SK-N-SH treated with all-trans-retinoic acid at 6 μM for 48 hours (cell line): ENCODE data around the gene SSUH2.

Experiments used
- ARNTL ChIP-seq: fragments of 450-650 bp; formaldehyde crosslinking; IDR thresholded peaks from 2 replicates; pipeline ENCODE4 v1.5.0; 2020; ENCODE audit warnings: low read depth, mild to moderate bottlenecking, moderate library complexity, borderline replicate concordance
- BACH2 ChIP-seq: fragments of 250-450 bp; sonication (Bioruptor Pico); IDR thresholded peaks from 2 replicates; pipeline ENCODE4 v1.9.0; 2021; ENCODE audit warnings: mild to moderate bottlenecking, borderline replicate concordance
- CREB5 ChIP-seq: fragments of 250-450 bp; sonication (Bioruptor Pico); IDR thresholded peaks from 2 replicates; pipeline ENCODE4 v1.5.1; 2020; ENCODE audit warnings: low read depth, mild to moderate bottlenecking, moderate library complexity
- CSRNP3 ChIP-seq: fragments of 250-450 bp; sonication (Bioruptor Pico); IDR thresholded peaks from 2 replicates; pipeline ENCODE4 v1.5.1; 2021; ENCODE audit warnings: mild to moderate bottlenecking, moderate library complexity
- GLIS3 ChIP-seq: fragments of 250-450 bp; sonication (Bioruptor Pico); IDR thresholded peaks from 2 replicates; pipeline ENCODE4 v1.5.0; 2020; ENCODE audit warnings: mild to moderate bottlenecking, moderate library complexity
- ISL1 ChIP-seq: fragments of 250-450 bp; sonication (Bioruptor Pico); IDR thresholded peaks from 2 replicates; pipeline ENCODE4 v2.1.2; 2022; ENCODE audit warnings: mild to moderate bottlenecking, moderate library complexity
- OSR1 ChIP-seq: fragments of 250-450 bp; sonication (Bioruptor Pico); IDR thresholded peaks from 2 replicates; pipeline ENCODE4 v1.8.0; 2022; ENCODE audit warnings: moderate library complexity, mild to moderate bottlenecking, inconsistent platforms
- POU6F1 ChIP-seq: fragments of 250-450 bp; sonication (Bioruptor Pico); IDR thresholded peaks from 2 replicates; pipeline ENCODE4 v1.8.0; 2021; ENCODE audit warnings: low read depth, mild to moderate bottlenecking, moderate library complexity, borderline replicate concordance
- RARB ChIP-seq: fragments of 250-450 bp; sonication (Bioruptor Pico); IDR thresholded peaks from 2 replicates; pipeline ENCODE4 v1.8.0; 2021; ENCODE audit warnings: mild to moderate bottlenecking, moderate library complexity
- ZFP3 ChIP-seq: fragments of 250-450 bp; sonication (Bioruptor Pico); IDR thresholded peaks from 2 replicates; pipeline ENCODE4 v1.5.0; 2020; ENCODE audit warnings: mild to moderate bottlenecking, moderate library complexity
- ZNF8 ChIP-seq: fragments of 450-650 bp; formaldehyde crosslinking; IDR thresholded peaks from 2 replicates; pipeline ENCODE4 v1.5.0; 2020; ENCODE audit warnings: mild to moderate bottlenecking, moderate library complexity
- TF ChIP-seq, protein P1 (sequence below): fragments of 250-450 bp; sonication (Bioruptor Pico); IDR thresholded peaks from 2 replicates; pipeline ENCODE4 v1.8.0; 2020; ENCODE audit warnings: mild to moderate bottlenecking, moderate library complexity, borderline replicate concordance

DNA sequence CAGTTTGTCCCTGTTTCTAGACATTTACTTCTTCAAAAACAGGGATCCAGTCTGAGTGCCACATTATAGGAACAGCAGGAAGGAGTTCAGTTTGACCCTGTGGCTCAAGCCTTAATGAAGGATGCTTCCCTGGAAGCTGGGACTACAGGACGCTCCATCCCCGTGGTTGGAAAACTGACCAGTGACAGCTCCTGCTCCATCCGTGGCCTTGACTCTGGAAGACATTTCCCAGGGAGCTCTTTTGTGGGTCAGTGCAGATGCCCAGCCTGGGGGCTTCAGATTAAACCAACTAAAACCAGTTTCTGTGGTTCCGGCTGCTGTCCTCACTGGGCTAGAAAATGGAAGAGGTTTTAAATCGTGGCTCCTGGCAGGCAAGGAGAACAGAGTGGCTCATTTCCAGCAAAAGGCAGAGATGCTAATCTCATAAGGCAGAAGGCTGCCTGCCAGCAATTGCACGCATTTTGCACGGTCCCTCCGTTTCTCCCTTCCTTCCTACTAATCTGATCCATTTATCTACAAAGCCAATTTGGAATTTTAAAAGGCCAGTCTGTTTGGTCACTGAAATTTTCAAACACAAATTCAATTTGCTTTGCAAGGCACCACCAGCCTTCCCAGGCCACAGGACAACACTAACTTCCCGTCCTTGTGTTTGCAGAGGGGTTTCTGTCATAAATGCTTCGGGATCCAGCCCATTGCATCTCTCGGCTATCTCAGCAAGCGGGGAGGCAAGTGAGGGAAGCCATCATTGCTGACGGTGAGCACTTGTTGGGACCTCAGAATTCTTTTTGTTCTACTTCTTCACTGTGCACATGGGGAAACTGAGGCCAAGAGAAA, 6.2 kb upstream of the SSUH2 start:
- TF ChIP-seq ZNF8 (CRISPR knock-in tag) (no peak; the same call in 1 of the 2 replicates), ARNTL (no peak), GLIS3 (CRISPR knock-in tag) (no peak), CSRNP3 (CRISPR knock-in tag) (peak; percentile 26; the same call in 1 of the 2 replicates), BACH2 (CRISPR knock-in tag) (no peak), POU6F1 (no peak), OSR1 (CRISPR knock-in tag) (no peak), CREB5 (CRISPR knock-in tag) (0 out of 2 replicates have a peak, but pooled peaks have one; percentile 42), ISL1 (CRISPR knock-in tag) (peak; percentile 96), RARB (no peak), ZFP3 (CRISPR knock-in tag) (peak; percentile 60)
- TF ChIP-seq, protein P1, sequence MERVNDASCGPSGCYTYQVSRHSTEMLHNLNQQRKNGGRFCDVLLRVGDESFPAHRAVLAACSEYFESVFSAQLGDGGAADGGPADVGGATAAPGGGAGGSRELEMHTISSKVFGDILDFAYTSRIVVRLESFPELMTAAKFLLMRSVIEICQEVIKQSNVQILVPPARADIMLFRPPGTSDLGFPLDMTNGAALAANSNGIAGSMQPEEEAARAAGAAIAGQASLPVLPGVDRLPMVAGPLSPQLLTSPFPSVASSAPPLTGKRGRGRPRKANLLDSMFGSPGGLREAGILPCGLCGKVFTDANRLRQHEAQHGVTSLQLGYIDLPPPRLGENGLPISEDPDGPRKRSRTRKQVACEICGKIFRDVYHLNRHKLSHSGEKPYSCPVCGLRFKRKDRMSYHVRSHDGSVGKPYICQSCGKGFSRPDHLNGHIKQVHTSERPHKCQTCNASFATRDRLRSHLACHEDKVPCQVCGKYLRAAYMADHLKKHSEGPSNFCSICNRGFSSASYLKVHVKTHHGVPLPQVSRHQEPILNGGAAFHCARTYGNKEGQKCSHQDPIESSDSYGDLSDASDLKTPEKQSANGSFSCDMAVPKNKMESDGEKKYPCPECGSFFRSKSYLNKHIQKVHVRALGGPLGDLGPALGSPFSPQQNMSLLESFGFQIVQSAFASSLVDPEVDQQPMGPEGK = no peak
